HG03354 (cell line): Measurements from ENCODE around the gene IDH3G.

Experiments
- ATAC-seq: cut with Tn5 transposase; IDR thresholded peaks from one replicate; pipeline ENCODE4 v1.9.1; 2021; ENCODE audit warnings: mild to moderate bottlenecking; ENCODE audit not compliant: unreplicated experiment, poor library complexity, severe bottlenecking

Gene IDH3G

GRCh38 chrX:153793291-153793690 is 884 bp downstream of the IDH3G start:
- ATAC-seq = no peak

GRCh38 chrX:153792368-153792767 is 1.8 kb downstream of the IDH3G start:
- ATAC-seq = no peak

GRCh38 chrX:153791104-153791852 is 2.9 kb downstream of the IDH3G start:
- no peak for ATAC-seq

GRCh38 chrX:153789654-153790053 is 4.5 kb downstream of the IDH3G start:
- no peak for ATAC-seq

- ATAC-seq = no peak
These were observed 7.5 kb downstream of the IDH3G start for GRCh38 chrX:153786669-153787068.

GRCh38 chrX:153784325-153784967 is 9.7 kb downstream of the IDH3G start:
- no peak for ATAC-seq

- ATAC-seq = no peak
These were observed 10.7 kb downstream of the IDH3G start for GRCh38 chrX:153783378-153784013.

- no peak for ATAC-seq
These were observed 11.3 kb downstream of the IDH3G start for GRCh38 chrX:153782871-153783270.

GRCh38 chrX:153782313-153782712 is 11.9 kb downstream of the IDH3G start:
- ATAC-seq = no peak

GRCh38 chrX:153781428-153782047 is 12.6 kb downstream of the IDH3G start:
- ATAC-seq = no peak

GRCh38 chrX:153780678-153781427 is 13.3 kb downstream of the IDH3G start, which contains the start of gene SRPK3:
Gene SRPK3, plus strand, starts transcription at chrX:153781041. Its CDS starts 46 bp downstream, at chrX:153781087.
- ATAC-seq = no peak

GRCh38 chrX:153779891-153780677 is 14.1 kb downstream of the IDH3G start:
- no peak for ATAC-seq

- ATAC-seq = no peak
These were observed 15.5 kb downstream of the IDH3G start for GRCh38 chrX:153778684-153779101.

GRCh38 chrX:153778181-153778580 is 16.0 kb downstream of the IDH3G start:
- no peak for ATAC-seq

- ATAC-seq = no peak
These were observed 16.7 kb downstream of the IDH3G start for GRCh38 chrX:153777261-153778090.

GRCh38 chrX:153776611-153777045 is 17.5 kb downstream of the IDH3G start:
- ATAC-seq = no peak

- no peak for ATAC-seq
These were observed 18.0 kb downstream of the IDH3G start for GRCh38 chrX:153776120-153776599.
